Suppressor macrophage (primary cell): ENCODE measurements around the gene SLC2A4RG.
A peak's percentile ranks its signal among the peaks of the same experiment; 100 is the strongest.
"Not testable (repeated sequence)": the region's sequence is repeated elsewhere in the genome, so short reads cannot be mapped to it uniquely, and the experiment has no call there.

Experiments used
- DNase-seq, 4 experiments: peaks; one replicate each; pipeline ENCODE4 v3.0.0-alpha.2; 2020 to 2022

Gene SLC2A4RG

GRCh38 chr20:63755933-63756647 lies 16.5 kb downstream of the SLC2A4RG start:
- DNase-seq, result no peak

GRCh38 chr20:63756648-63756991 lies 17.0 kb downstream of the SLC2A4RG start:
- DNase-seq, result no peak

GRCh38 chr20:63758152-63758551 lies 18.6 kb downstream of the SLC2A4RG start:
- no peak for DNase-seq

GRCh38 chr20:63759377-63759901 lies 19.9 kb downstream of the SLC2A4RG start:
- no peak for DNase-seq

- DNase-seq, result no peak
Measured at GRCh38 chr20:63765082-63765873, 25.7 kb downstream of the SLC2A4RG start.

GRCh38 chr20:63765902-63766301 lies 26.3 kb downstream of the SLC2A4RG start:
- no peak for DNase-seq

GRCh38 chr20:63766695-63767426 lies 27.3 kb downstream of the SLC2A4RG start:
- DNase-seq, result no peak

- no peak for DNase-seq
Measured at GRCh38 chr20:63767456-63767855, 27.9 kb downstream of the SLC2A4RG start.

GRCh38 chr20:63767886-63768285 lies 28.3 kb downstream of the SLC2A4RG start:
- no peak for DNase-seq

GRCh38 chr20:63768591-63769515 lies 29.3 kb downstream of the SLC2A4RG start:
- no peak for DNase-seq

- DNase-seq, result no peak
Measured at GRCh38 chr20:63769891-63770474, 30.4 kb downstream of the SLC2A4RG start.

- no peak for DNase-seq
Measured at GRCh38 chr20:63771046-63771707, 31.6 kb downstream of the SLC2A4RG start.

GRCh38 chr20:63772781-63773518 lies 33.4 kb downstream of the SLC2A4RG start:
- DNase-seq, result peak in 2 of 4 experiments; percentile 17 to 32

GRCh38 chr20:63773571-63774241 lies 34.1 kb downstream of the SLC2A4RG start:
- no peak for DNase-seq

- DNase-seq, result no peak
Measured at GRCh38 chr20:63774306-63774705, 34.7 kb downstream of the SLC2A4RG start.

GRCh38 chr20:63775096-63775978 lies 35.8 kb downstream of the SLC2A4RG start:
- peak in 2 of 4 experiments; percentile 17 to 58 for DNase-seq

- DNase-seq, result not testable (repeated sequence)
Measured at GRCh38 chr20:63776875-63777274, 37.3 kb downstream of the SLC2A4RG start.

GRCh38 chr20:63777614-63778013 lies 38.0 kb downstream of the SLC2A4RG start:
- no peak for DNase-seq
